Mammary epithelial cell (primary cell): ENCODE results near the gene ST3GAL3.

ENCODE experiments used
- CTCF ChIP-seq, 2 donors: IDR thresholded peaks in 1 of 2; conservative IDR thresholded peaks in 1 of 2; 2 replicates each; pipeline ENCODE4 v1.5.1; 2011 to 2012; ENCODE audit warnings: inconsistent platforms in 2 of 2, low read length in 2 of 2, mild to moderate bottlenecking in 2 of 2, control low read depth in 1 of 2, low read depth in 1 of 2; ENCODE audit not compliant: insufficient read depth in 1 of 2; ENCODE audit errors: extremely low read depth in 1 of 2
- EZH2 ChIP-seq: IDR thresholded peaks from 2 replicates; pipeline ENCODE4 v1.6.1; 2012; ENCODE audit warnings: low read length, inconsistent platforms, borderline replicate concordance

DNA sequence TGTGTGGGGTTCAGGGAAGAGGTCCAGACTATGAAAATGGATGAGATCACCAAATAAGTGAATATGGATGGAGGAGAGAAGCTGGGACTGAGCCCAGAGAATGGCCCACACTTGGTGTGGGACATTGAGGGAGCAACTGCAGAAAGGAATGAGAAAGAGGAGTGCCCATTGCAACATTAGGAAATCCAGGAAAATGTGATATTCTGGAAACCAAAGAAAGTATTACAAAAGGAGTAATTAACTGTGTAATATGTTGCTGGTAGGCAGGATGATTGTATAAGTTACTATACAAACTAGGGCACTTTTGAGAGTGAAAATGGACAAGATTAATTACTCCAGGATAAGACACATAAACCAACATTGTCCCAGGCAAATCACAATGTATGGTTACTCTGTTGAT lies 166.5 kb downstream of the ST3GAL3 start:
- TF ChIP-seq CTCF (conservative IDR thresholded peaks at IDR 0.05 in 1 of 2, IDR thresholded peaks at IDR 0.05 in 1 of 2; ENCODE audit: extremely low read depth in 1 of 2, insufficient read depth in 1 of 2, low read depth in 1 of 2, low read length in 2 of 2) (no peak), EZH2 (no peak)
